OCI-LY3 (cell line): Measurements from ENCODE around the gene TNFAIP8L2.

Experiments used
- H2AFZ ChIP-seq: fragments of 200-600, 300-600 bp; shearing (Covaris generic); 2 replicates; pipeline ENCODE4 v1.6.0; 2014; ENCODE audit warnings: antibody characterized with exemption, low read depth, low read length
- H3K27ac ChIP-seq: fragments of 200-600, 300-600 bp; sonication (generic); 2 replicates; pipeline ENCODE4 v1.5.1; 2014; ENCODE audit warnings: mild to moderate bottlenecking, low read length, moderate library complexity, mixed read lengths
- H3K27me3 ChIP-seq: fragments of 200-600, 300-600 bp; sonication (generic); 2 replicates; pipeline ENCODE4 v1.6.1; 2014; ENCODE audit warnings: low read depth, low read length, mixed read lengths
- H3K36me3 ChIP-seq: fragments of 200-600, 300-600 bp; sonication (generic); replicated peaks from 2 replicates; pipeline ENCODE3; 2014; ENCODE audit warnings: low read depth, low read length, mixed read lengths
- H3K4me1 ChIP-seq: fragments of 300-600, 200-600 bp; sonication (generic); 2 replicates; pipeline ENCODE4 v1.6.1; 2014; ENCODE audit warnings: low read length, mixed read lengths
- H3K4me2 ChIP-seq: fragments of 200-600, 300-600 bp; sonication (generic); 2 replicates; pipeline ENCODE4 v1.6.1; 2014; ENCODE audit warnings: low read length, mixed read lengths
- H3K4me3 ChIP-seq: fragments of 300-600, 200-600 bp; sonication (generic); 2 replicates; pipeline ENCODE4 v1.5.1; 2014; ENCODE audit warnings: antibody characterized with exemption, mild to moderate bottlenecking, low read length, moderate library complexity
- H3K79me2 ChIP-seq: fragments of 300-600, 200-600 bp; shearing (Covaris generic); 2 replicates; pipeline ENCODE4 v1.6.1; 2014; ENCODE audit warnings: mild to moderate bottlenecking, low read length, mixed read lengths
- H3K9ac ChIP-seq: fragments of 300-600, 200-600 bp; shearing (Covaris generic); 2 replicates; pipeline ENCODE4 v1.6.0; 2014; ENCODE audit warnings: mild to moderate bottlenecking, low read length, moderate library complexity
- H3K9me3 ChIP-seq: fragments of 200-600, 300-600 bp; shearing (Covaris generic); 2 replicates; pipeline ENCODE4 v1.6.1; 2014; ENCODE audit warnings: low read length, mixed read lengths; ENCODE audit not compliant: insufficient read depth
- H4K20me1 ChIP-seq: fragments of 200-600, 300-600 bp; sonication (generic); 2 replicates; pipeline ENCODE4 v1.6.1; 2016; ENCODE audit warnings: low read length, mixed read lengths; ENCODE audit not compliant: insufficient read depth
- EZH2phosphoT487 ChIP-seq: fragments of 200-600 bp; shearing (Covaris generic); IDR thresholded peaks from 2 replicates; pipeline ENCODE4 v1.6.1; 2018; ENCODE audit warnings: antibody characterized with exemption, mixed run types, low read depth
- TF ChIP-seq, protein P1 (sequence below): fragments of 200-600, 300-600 bp; sonication (generic); IDR thresholded peaks from 2 replicates; pipeline ENCODE4 v1.5.1; 2014; ENCODE audit warnings: antibody characterized with exemption, low read length, low read depth

TNFAIP8L2 gene

DNA sequence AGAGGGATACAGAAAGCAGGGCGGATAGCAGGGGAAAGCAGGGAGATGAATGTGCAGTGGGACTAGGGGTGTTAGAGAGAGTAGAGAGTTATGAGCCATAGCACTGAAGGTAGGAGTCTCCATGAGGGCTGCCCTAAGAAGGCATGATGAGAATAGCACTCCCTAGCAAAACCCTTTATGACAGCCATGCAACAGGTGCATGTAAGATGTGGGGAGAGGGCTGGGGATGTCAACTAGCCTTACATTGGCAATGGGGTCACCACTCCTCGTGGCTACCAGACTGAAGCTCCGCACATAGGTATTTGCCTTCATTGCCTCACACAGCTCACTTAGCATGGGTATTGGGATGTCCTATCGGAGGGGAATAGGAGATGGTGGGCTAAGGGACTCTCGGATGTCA lies 14.7 kb downstream of the TNFAIP8L2 start:
- H3K4me1 ChIP-seq = peaks cover 22% of the 10 kb centered on the region
- H3K36me3 ChIP-seq = peaks cover 42% of the 10 kb centered on the region
- no peaks in the 10 kb centered on the region for H3K27me3 ChIP-seq
- no peak overlapping the region for H3K9ac ChIP-seq
- no peak overlapping the region for H3K4me2 ChIP-seq
- no peak overlapping the region for H3K4me3 ChIP-seq
- TF ChIP-seq, protein P1, sequence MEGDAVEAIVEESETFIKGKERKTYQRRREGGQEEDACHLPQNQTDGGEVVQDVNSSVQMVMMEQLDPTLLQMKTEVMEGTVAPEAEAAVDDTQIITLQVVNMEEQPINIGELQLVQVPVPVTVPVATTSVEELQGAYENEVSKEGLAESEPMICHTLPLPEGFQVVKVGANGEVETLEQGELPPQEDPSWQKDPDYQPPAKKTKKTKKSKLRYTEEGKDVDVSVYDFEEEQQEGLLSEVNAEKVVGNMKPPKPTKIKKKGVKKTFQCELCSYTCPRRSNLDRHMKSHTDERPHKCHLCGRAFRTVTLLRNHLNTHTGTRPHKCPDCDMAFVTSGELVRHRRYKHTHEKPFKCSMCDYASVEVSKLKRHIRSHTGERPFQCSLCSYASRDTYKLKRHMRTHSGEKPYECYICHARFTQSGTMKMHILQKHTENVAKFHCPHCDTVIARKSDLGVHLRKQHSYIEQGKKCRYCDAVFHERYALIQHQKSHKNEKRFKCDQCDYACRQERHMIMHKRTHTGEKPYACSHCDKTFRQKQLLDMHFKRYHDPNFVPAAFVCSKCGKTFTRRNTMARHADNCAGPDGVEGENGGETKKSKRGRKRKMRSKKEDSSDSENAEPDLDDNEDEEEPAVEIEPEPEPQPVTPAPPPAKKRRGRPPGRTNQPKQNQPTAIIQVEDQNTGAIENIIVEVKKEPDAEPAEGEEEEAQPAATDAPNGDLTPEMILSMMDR = no peak
- TF ChIP-seq EZH2phosphoT487 = no peak
- H2AFZ ChIP-seq = no peak overlapping the region
- peaks cover 12% of the 10 kb centered on the region for H3K79me2 ChIP-seq
- H4K20me1 ChIP-seq = no peaks in the 10 kb centered on the region
- no peaks in the 10 kb centered on the region for H3K9me3 ChIP-seq
- H3K27ac ChIP-seq = no peak overlapping the region

DNA sequence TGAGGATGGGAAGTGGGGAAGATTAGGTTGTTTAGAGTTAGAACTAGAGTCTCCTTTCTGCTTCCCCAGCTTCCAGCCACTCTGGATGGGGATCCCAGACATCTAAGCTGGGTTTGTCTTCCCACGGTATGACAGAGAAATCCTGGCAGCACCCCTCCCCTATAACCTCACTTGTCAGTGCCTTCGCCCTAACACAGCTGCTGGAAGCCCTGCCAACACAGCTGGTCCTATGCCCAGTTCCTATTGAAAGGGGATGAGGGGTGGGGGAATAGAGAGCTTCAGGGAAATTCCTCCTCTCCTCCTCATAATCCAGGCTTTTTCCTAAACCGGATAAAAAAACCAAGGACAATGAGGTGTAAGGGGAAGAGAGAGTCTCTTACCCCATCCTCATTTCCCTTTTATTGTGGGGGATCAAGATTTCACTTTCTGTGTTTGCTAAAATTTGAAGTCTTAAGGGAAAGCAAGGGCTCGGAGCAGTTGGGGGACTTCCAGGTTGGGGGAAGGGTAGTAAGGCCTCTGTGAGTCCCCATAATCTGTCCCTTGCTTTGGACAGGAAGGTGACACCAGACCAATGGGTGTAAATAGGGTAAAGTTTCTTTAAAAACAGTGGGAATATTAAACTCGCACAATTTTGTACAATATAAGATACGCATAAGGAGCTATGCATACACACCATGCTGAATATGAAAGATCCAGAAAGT lies 18.7 kb downstream of the TNFAIP8L2 start:
- Histone ChIP-seq H2AFZ (no peak overlapping the region), H3K4me2 (peak overlapping the region; percentile 9), H3K36me3 (peaks cover 51% of the 10 kb centered on the region), H3K27me3 (no peaks in the 10 kb centered on the region), H4K20me1 (peaks cover 3% of the 10 kb centered on the region; the same call in 1 of the 2 replicates), H3K4me3 (no peak overlapping the region; the same call in 1 of the 2 replicates), H3K4me1 (peaks cover 18% of the 10 kb centered on the region), H3K9me3 (no peaks in the 10 kb centered on the region), H3K27ac (peak overlapping the region; percentile 44), H3K9ac (no peak overlapping the region), H3K79me2 (no peaks in the 10 kb centered on the region)
- no peak for TF ChIP-seq EZH2phosphoT487

DNA sequence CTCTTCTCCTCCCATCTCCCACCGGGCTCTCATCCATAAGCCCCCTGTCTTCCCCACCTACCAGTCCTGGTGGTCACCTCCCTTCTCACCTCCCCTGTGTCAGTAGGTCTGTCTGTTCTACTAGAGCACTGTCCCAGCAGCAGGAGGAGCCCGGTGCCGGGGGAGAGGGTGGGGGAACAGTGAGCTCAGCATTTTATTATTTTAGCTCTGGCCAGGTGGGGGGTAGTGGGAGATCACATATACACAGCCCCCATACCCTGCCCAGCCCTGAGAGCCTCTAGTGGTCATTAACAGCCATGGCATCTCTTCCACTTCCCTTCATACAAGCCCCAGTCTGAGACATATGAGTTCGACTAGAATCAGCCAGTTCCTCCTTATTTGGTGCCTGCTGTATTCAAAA lies 19.4 kb downstream of the TNFAIP8L2 start, which contains the start of gene TMOD4:
TSS of gene TMOD4 (minus strand) at position 119 of the 400 bp plus-strand sequence. CDS start 1,106 bp downstream, outside the sequence.
- Histone ChIP-seq H3K79me2 (no peaks in the 10 kb centered on the region), H3K27me3 (no peaks in the 10 kb centered on the region), H2AFZ (no peak within 1 kb of the TSS), H3K4me2 (peak within 1 kb of the TSS; percentile 9), H4K20me1 (peaks cover 3% of the 10 kb centered on the region; the same call in 1 of the 2 replicates), H3K36me3 (peaks cover 48% of the 10 kb centered on the region), H3K4me3 (no peak within 1 kb of the TSS; the same call in 1 of the 2 replicates), H3K9ac (no peak within 1 kb of the TSS), H3K27ac (peak within 1 kb of the TSS; percentile 44), H3K4me1 (peaks cover 18% of the 10 kb centered on the region), H3K9me3 (no peaks in the 10 kb centered on the region)
- TF ChIP-seq, protein P1 = peak; percentile 55
- TF ChIP-seq EZH2phosphoT487 = no peak

DNA sequence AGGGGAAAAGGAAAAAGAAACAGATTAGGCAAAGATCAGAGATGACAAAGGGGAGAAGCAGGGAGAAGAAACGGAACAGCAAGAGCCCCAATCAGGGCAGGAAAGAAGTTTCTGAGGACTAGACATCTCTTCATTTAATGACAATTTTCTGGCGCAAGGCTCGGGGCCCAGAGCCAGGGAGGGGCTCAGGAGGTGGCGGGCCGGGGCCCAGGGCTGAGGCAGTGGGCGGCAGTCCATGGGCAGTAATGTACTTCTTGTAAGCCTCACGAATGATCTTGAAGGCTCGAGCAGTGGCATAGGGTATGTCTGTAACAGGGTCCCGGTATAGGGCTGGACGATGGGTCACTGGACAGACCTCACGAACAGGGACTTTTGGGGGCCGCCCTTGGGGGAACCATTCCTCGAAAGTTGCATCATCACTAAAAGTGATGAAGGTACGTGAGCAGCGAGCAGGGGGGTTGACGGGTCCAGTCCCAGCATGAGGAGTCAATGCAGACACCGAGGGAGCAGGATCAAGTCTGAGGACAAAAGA lies 20.1 kb downstream of the TNFAIP8L2 start:
- H3K4me3 ChIP-seq = no peak overlapping the region
- TF ChIP-seq EZH2phosphoT487 = no peak
- TF ChIP-seq, protein P1 = no peak
- H3K79me2 ChIP-seq = no peaks in the 10 kb centered on the region
- no peaks in the 10 kb centered on the region for H3K27me3 ChIP-seq
- H3K4me1 ChIP-seq = peaks cover 18% of the 10 kb centered on the region
- no peak overlapping the region for H3K4me2 ChIP-seq
- no peak overlapping the region; the same call in 1 of the 2 replicates for H3K27ac ChIP-seq
- no peaks in the 10 kb centered on the region for H3K9me3 ChIP-seq
- H4K20me1 ChIP-seq = peaks cover 3% of the 10 kb centered on the region; the same call in 1 of the 2 replicates
- H3K9ac ChIP-seq = no peak overlapping the region
- H2AFZ ChIP-seq = no peak overlapping the region
- peaks cover 48% of the 10 kb centered on the region for H3K36me3 ChIP-seq
